ENCODE measurements around the gene CAMTA1.

DNA sequence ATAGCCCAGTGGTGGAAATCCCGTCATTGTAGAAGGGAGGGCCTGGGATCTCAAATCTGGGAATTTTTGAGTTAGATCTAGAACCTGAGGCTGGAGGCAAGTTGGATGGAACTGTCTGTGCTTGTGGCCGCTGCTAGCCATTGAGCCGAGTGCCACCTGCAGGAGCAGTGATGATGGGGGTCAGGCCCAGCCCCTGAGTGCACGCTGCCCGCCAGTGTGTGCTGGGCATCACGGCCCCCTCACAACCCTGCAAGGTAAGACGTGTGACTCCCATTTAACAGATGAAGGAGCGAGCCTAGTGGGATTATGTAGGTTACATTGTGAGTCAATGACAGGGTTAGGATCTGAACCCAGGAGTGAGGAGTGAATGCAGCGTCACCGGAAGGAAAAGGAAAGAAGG, 407.2 kb downstream of the CAMTA1 start:
- TF ChIP-seq, protein P1, sequence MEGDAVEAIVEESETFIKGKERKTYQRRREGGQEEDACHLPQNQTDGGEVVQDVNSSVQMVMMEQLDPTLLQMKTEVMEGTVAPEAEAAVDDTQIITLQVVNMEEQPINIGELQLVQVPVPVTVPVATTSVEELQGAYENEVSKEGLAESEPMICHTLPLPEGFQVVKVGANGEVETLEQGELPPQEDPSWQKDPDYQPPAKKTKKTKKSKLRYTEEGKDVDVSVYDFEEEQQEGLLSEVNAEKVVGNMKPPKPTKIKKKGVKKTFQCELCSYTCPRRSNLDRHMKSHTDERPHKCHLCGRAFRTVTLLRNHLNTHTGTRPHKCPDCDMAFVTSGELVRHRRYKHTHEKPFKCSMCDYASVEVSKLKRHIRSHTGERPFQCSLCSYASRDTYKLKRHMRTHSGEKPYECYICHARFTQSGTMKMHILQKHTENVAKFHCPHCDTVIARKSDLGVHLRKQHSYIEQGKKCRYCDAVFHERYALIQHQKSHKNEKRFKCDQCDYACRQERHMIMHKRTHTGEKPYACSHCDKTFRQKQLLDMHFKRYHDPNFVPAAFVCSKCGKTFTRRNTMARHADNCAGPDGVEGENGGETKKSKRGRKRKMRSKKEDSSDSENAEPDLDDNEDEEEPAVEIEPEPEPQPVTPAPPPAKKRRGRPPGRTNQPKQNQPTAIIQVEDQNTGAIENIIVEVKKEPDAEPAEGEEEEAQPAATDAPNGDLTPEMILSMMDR (IDR thresholded peaks at IDR 0.05 in 2 of 3, conservative IDR thresholded peaks at IDR 0.05 in 1 of 3; ENCODE audit: insufficient read depth in 2 of 3, low read depth in 1 of 3, low read length in 3 of 3): no peak
- TF ChIP-seq NCOA2 (IDR thresholded peaks at IDR 0.05; ENCODE audit: partially characterized antibody in 2 of 2): no peak
- TF ChIP-seq, protein P2, sequence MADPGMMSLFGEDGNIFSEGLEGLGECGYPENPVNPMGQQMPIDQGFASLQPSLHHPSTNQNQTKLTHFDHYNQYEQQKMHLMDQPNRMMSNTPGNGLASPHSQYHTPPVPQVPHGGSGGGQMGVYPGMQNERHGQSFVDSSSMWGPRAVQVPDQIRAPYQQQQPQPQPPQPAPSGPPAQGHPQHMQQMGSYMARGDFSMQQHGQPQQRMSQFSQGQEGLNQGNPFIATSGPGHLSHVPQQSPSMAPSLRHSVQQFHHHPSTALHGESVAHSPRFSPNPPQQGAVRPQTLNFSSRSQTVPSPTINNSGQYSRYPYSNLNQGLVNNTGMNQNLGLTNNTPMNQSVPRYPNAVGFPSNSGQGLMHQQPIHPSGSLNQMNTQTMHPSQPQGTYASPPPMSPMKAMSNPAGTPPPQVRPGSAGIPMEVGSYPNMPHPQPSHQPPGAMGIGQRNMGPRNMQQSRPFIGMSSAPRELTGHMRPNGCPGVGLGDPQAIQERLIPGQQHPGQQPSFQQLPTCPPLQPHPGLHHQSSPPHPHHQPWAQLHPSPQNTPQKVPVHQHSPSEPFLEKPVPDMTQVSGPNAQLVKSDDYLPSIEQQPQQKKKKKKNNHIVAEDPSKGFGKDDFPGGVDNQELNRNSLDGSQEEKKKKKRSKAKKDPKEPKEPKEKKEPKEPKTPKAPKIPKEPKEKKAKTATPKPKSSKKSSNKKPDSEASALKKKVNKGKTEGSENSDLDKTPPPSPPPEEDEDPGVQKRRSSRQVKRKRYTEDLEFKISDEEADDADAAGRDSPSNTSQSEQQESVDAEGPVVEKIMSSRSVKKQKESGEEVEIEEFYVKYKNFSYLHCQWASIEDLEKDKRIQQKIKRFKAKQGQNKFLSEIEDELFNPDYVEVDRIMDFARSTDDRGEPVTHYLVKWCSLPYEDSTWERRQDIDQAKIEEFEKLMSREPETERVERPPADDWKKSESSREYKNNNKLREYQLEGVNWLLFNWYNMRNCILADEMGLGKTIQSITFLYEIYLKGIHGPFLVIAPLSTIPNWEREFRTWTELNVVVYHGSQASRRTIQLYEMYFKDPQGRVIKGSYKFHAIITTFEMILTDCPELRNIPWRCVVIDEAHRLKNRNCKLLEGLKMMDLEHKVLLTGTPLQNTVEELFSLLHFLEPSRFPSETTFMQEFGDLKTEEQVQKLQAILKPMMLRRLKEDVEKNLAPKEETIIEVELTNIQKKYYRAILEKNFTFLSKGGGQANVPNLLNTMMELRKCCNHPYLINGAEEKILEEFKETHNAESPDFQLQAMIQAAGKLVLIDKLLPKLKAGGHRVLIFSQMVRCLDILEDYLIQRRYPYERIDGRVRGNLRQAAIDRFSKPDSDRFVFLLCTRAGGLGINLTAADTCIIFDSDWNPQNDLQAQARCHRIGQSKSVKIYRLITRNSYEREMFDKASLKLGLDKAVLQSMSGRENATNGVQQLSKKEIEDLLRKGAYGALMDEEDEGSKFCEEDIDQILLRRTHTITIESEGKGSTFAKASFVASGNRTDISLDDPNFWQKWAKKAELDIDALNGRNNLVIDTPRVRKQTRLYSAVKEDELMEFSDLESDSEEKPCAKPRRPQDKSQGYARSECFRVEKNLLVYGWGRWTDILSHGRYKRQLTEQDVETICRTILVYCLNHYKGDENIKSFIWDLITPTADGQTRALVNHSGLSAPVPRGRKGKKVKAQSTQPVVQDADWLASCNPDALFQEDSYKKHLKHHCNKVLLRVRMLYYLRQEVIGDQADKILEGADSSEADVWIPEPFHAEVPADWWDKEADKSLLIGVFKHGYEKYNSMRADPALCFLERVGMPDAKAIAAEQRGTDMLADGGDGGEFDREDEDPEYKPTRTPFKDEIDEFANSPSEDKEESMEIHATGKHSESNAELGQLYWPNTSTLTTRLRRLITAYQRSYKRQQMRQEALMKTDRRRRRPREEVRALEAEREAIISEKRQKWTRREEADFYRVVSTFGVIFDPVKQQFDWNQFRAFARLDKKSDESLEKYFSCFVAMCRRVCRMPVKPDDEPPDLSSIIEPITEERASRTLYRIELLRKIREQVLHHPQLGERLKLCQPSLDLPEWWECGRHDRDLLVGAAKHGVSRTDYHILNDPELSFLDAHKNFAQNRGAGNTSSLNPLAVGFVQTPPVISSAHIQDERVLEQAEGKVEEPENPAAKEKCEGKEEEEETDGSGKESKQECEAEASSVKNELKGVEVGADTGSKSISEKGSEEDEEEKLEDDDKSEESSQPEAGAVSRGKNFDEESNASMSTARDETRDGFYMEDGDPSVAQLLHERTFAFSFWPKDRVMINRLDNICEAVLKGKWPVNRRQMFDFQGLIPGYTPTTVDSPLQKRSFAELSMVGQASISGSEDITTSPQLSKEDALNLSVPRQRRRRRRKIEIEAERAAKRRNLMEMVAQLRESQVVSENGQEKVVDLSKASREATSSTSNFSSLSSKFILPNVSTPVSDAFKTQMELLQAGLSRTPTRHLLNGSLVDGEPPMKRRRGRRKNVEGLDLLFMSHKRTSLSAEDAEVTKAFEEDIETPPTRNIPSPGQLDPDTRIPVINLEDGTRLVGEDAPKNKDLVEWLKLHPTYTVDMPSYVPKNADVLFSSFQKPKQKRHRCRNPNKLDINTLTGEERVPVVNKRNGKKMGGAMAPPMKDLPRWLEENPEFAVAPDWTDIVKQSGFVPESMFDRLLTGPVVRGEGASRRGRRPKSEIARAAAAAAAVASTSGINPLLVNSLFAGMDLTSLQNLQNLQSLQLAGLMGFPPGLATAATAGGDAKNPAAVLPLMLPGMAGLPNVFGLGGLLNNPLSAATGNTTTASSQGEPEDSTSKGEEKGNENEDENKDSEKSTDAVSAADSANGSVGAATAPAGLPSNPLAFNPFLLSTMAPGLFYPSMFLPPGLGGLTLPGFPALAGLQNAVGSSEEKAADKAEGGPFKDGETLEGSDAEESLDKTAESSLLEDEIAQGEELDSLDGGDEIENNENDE (IDR thresholded peaks at IDR 0.05; ENCODE audit: low read depth, low read length): no peak
- no peak for TF ChIP-seq BACH1 (tag; IDR thresholded peaks at IDR 0.05)
- TF ChIP-seq PHB2 (IDR thresholded peaks at IDR 0.05; ENCODE audit: low read depth): no peak
- no peak for TF ChIP-seq NCOA1 (IDR thresholded peaks at IDR 0.05; ENCODE audit: low read depth)
